Neural progenitor cell (in vitro differentiated cells): ENCODE data around the gene CYTH1.

Source experiments
- CTCF ChIP-seq: fragments of 200-600 bp; sonication (generic); IDR thresholded peaks from 2 replicates; pipeline ENCODE4 v1.5.1; 2017; ENCODE audit warnings: antibody characterized with exemption, mild to moderate bottlenecking
- EZH2 ChIP-seq: fragments of 200-600 bp; sonication (generic); IDR thresholded peaks from 2 replicates; pipeline ENCODE4 v1.6.1; 2017; ENCODE audit warnings: antibody characterized with exemption, mild to moderate bottlenecking, moderate library complexity
- EZH2phosphoT487 ChIP-seq: fragments of 200-600 bp; sonication (generic); IDR thresholded peaks from 2 replicates; pipeline ENCODE4 v1.6.1; 2017; ENCODE audit warnings: antibody characterized with exemption

GRCh38 chr17:78682363-78682762 is 99.7 kb downstream of the CYTH1 start:
- TF ChIP-seq CTCF (no peak), EZH2 (no peak), EZH2phosphoT487 (no peak)
